ENCODE measurements around the gene MPP3.

Gene MPP3

GRCh38 chr17:43856141-43856540 is 23.2 kb upstream of the MPP3 start:
- Histone ChIP-seq H3K9ac (ENCODE audit: low read length) (no peak overlapping the region), H3K27ac (ENCODE audit: low read depth, low read length) (no peak overlapping the region), H3K9me2 (replicated peaks; ENCODE audit: insufficient read depth, low read length) (no peaks in the 10 kb centered on the region), H3K27me3 (ENCODE audit: low read length) (peaks cover 2% of the 10 kb centered on the region; the same call in 1 of the 2 replicates), H3K9me3 (ENCODE audit: insufficient read depth, low read length) (no peaks in the 10 kb centered on the region), H3F3A (ENCODE audit: insufficient read depth) (no peaks in the 10 kb centered on the region), H3K79me2 (ENCODE audit: insufficient read depth, low read length) (no peaks in the 10 kb centered on the region), H3K4me2 (ENCODE audit: low read depth, low read length, poor library complexity, severe bottlenecking) (no peak overlapping the region), H4K20me1 (ENCODE audit: low read depth, low read length) (no peaks in the 10 kb centered on the region), H3K4me3 (ENCODE audit: insufficient read depth, low read length, poor library complexity, severe bottlenecking) (no peak overlapping the region), H3K36me3 (ENCODE audit: low read length) (no peaks in the 10 kb centered on the region), H2AFZ (ENCODE audit: low read depth, low read length, severe bottlenecking) (no peak overlapping the region)
- no peak for TF ChIP-seq CTCF (IDR thresholded peaks at IDR 0.05; ENCODE audit: insufficient read depth, low read length, poor library complexity, severe bottlenecking)

- H2AFZ ChIP-seq (ENCODE audit: low read depth, low read length, severe bottlenecking) = no peak overlapping the region
- H3K4me3 ChIP-seq (ENCODE audit: insufficient read depth, low read length, poor library complexity, severe bottlenecking) = no peak overlapping the region
- no peaks in the 10 kb centered on the region for H3K9me3 ChIP-seq (ENCODE audit: insufficient read depth, low read length)
Measured at GRCh38 chr17:43855061-43855460, 22.1 kb upstream of the MPP3 start.

GRCh38 chr17:43854498-43854897 is 21.6 kb upstream of the MPP3 start:
- Histone ChIP-seq H4K20me1 (ENCODE audit: low read depth, low read length) (no peaks in the 10 kb centered on the region), H3K9ac (ENCODE audit: low read length) (no peak overlapping the region), H3F3A (ENCODE audit: insufficient read depth) (no peaks in the 10 kb centered on the region), H3K9me2 (replicated peaks; ENCODE audit: insufficient read depth, low read length) (no peaks in the 10 kb centered on the region), H3K4me2 (ENCODE audit: low read depth, low read length, poor library complexity, severe bottlenecking) (no peak overlapping the region), H3K79me2 (ENCODE audit: insufficient read depth, low read length) (no peaks in the 10 kb centered on the region), H3K4me3 (ENCODE audit: insufficient read depth, low read length, poor library complexity, severe bottlenecking) (no peak overlapping the region), H3K36me3 (ENCODE audit: low read length) (no peaks in the 10 kb centered on the region), H2AFZ (ENCODE audit: low read depth, low read length, severe bottlenecking) (no peak overlapping the region), H3K27me3 (ENCODE audit: low read length) (peaks cover 2% of the 10 kb centered on the region; the same call in 1 of the 2 replicates), H3K27ac (ENCODE audit: low read depth, low read length) (no peak overlapping the region), H3K9me3 (ENCODE audit: insufficient read depth, low read length) (no peaks in the 10 kb centered on the region)
- TF ChIP-seq EZH2phosphoT487 (conservative IDR thresholded peaks at IDR 0.05; ENCODE audit: low read length) (no peak), CTCF (IDR thresholded peaks at IDR 0.05; ENCODE audit: insufficient read depth, low read length, poor library complexity, severe bottlenecking) (no peak)

More at GRCh38 chr17:43855061-43855460, 22.1 kb upstream of the MPP3 start:
- H3K27me3 ChIP-seq (ENCODE audit: low read length) = peaks cover 2% of the 10 kb centered on the region; the same call in 1 of the 2 replicates
- no peaks in the 10 kb centered on the region for H3K79me2 ChIP-seq (ENCODE audit: insufficient read depth, low read length)
- no peaks in the 10 kb centered on the region for H3K9me2 ChIP-seq (replicated peaks; ENCODE audit: insufficient read depth, low read length)
- TF ChIP-seq EZH2phosphoT487 (conservative IDR thresholded peaks at IDR 0.05; ENCODE audit: low read length) (no peak), CTCF (IDR thresholded peaks at IDR 0.05; ENCODE audit: insufficient read depth, low read length, poor library complexity, severe bottlenecking) (no peak)
- no peak overlapping the region for H3K4me2 ChIP-seq (ENCODE audit: low read depth, low read length, poor library complexity, severe bottlenecking)
- H3K27ac ChIP-seq (ENCODE audit: low read depth, low read length) = no peak overlapping the region
- no peaks in the 10 kb centered on the region for H3K36me3 ChIP-seq (ENCODE audit: low read length)
- no peak overlapping the region for H3K9ac ChIP-seq (ENCODE audit: low read length)
- H4K20me1 ChIP-seq (ENCODE audit: low read depth, low read length) = no peaks in the 10 kb centered on the region
- no peaks in the 10 kb centered on the region for H3F3A ChIP-seq (ENCODE audit: insufficient read depth)

Measured in SU-DHL-6 (cell line).